GM12875 (cell line): ENCODE data around the gene HARBI1.

ENCODE experiments used
- H3K4me3 ChIP-seq: one replicate; pipeline ENCODE4 v1.5.1; 2011; ENCODE audit warnings: low read depth, low read length, control low read depth
- TF ChIP-seq, protein P1 (sequence below): IDR thresholded peaks from 2 replicates; pipeline ENCODE4 v1.5.1; 2011; ENCODE audit warnings: low read depth, mild to moderate bottlenecking, control low read depth, inconsistent platforms, low read length, moderate library complexity, borderline replicate concordance; ENCODE audit not compliant: insufficient read depth

The HARBI1 gene

DNA sequence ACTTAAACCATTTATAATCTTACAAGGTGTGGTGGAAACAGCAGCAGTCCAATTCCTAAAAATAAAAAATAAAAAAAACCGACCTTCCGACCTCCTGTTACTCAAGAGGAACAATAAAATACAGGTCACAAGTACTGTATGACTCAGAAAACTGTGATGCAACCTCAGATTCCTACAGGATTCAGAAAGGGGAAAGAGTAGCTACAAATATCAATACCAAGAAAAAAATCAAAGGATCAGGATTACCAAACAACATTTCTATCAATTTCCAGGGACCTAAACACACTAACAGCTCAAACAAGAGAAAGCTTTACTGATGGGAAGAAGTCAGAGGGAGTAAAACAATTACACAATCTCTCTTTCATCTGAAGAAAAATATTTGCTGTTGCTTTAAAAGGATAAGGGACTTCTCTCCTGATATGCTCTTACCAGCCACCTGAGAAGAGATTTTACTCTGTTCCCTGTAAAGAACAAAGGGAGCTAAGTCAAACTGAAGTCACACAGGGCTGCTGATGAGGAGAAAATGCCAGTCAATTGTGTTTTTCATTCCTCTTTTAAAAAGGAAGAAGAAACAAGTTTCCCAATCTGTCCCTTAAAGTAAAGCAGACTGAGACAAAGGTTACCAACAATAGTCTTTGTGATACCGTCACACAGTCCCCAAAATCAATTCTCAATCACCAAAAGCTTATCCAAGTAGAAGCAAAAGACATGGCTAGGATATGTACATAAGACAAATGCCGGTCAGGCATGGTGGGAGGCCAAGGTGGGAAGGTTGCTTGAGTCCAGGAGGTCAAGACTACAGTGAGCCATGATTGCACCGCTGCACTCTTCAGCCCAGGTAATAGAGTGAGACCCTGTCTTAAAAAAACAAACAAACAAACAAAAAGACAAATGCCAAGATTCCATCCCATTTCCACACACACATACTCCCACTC, 62.5 kb downstream of the HARBI1 start:
- TF ChIP-seq, protein P1, sequence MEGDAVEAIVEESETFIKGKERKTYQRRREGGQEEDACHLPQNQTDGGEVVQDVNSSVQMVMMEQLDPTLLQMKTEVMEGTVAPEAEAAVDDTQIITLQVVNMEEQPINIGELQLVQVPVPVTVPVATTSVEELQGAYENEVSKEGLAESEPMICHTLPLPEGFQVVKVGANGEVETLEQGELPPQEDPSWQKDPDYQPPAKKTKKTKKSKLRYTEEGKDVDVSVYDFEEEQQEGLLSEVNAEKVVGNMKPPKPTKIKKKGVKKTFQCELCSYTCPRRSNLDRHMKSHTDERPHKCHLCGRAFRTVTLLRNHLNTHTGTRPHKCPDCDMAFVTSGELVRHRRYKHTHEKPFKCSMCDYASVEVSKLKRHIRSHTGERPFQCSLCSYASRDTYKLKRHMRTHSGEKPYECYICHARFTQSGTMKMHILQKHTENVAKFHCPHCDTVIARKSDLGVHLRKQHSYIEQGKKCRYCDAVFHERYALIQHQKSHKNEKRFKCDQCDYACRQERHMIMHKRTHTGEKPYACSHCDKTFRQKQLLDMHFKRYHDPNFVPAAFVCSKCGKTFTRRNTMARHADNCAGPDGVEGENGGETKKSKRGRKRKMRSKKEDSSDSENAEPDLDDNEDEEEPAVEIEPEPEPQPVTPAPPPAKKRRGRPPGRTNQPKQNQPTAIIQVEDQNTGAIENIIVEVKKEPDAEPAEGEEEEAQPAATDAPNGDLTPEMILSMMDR: no peak
- no peak overlapping the region for H3K4me3 ChIP-seq

DNA sequence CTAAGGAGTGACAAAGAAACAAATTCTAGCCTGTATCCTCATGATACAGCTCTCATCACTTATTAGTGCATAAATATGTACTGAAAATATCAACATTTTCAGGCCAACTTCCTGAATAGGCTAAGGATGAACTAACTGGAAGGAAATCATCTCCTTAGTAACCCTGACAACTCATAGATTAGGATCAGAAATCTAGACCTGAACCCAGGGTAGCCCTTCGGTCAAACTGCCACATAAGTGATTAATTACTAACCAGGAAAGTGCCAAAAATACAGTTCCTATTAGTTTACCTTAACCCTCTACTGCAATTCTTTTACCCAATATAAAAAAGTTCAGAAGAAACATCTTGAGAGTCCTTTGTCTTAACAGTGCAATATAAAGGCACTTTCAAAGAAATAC, 63.2 kb downstream of the HARBI1 start:
- no peak overlapping the region for H3K4me3 ChIP-seq
- TF ChIP-seq, protein P1: no peak
